NT2/D1 (cell line): ENCODE data around the gene SRMS.

ENCODE experiments used
- DNase-seq: peaks from one replicate; pipeline ENCODE4 v3.0.0-alpha.2; 2011; ENCODE audit warnings: low read depth, low spot score
- H3K27me3 ChIP-seq: 2 replicates; pipeline ENCODE4 v1.6.0; 2011; ENCODE audit warnings: mild to moderate bottlenecking; ENCODE audit not compliant: insufficient read length, insufficient read depth
- H3K36me3 ChIP-seq: 2 replicates; pipeline ENCODE4 v1.6.1; 2011; ENCODE audit warnings: mild to moderate bottlenecking, low read length, mixed read lengths; ENCODE audit not compliant: insufficient read depth, insufficient read length
- H3K4me1 ChIP-seq: 2 replicates; pipeline ENCODE4 v1.5.1; 2011; ENCODE audit not compliant: insufficient read depth, insufficient read length
- H3K4me3 ChIP-seq: 2 replicates; pipeline ENCODE4 v1.5.1; 2011; ENCODE audit warnings: low read depth; ENCODE audit not compliant: insufficient read length
- H3K9ac ChIP-seq: 2 replicates; pipeline ENCODE4 v1.6.0; 2011; ENCODE audit warnings: low read depth; ENCODE audit not compliant: insufficient read length
- H3K9me3 ChIP-seq: 2 replicates; pipeline ENCODE4 v1.5.1; 2011; ENCODE audit warnings: mild to moderate bottlenecking, low read length; ENCODE audit not compliant: insufficient read depth
- SUZ12 ChIP-seq: IDR thresholded peaks from 2 replicates; pipeline ENCODE4 v1.6.1; 2011; ENCODE audit not compliant: insufficient read length, insufficient read depth; ENCODE audit errors: extremely low read depth
- YY1 ChIP-seq: IDR thresholded peaks from 2 replicates; pipeline ENCODE4 v1.6.1; 2011; ENCODE audit not compliant: insufficient read length, insufficient read depth
- ZNF274 ChIP-seq: IDR thresholded peaks from 2 replicates; pipeline ENCODE4 v1.6.1; 2011; ENCODE audit warnings: mild to moderate bottlenecking, low read depth, low read length

SRMS gene

DNA sequence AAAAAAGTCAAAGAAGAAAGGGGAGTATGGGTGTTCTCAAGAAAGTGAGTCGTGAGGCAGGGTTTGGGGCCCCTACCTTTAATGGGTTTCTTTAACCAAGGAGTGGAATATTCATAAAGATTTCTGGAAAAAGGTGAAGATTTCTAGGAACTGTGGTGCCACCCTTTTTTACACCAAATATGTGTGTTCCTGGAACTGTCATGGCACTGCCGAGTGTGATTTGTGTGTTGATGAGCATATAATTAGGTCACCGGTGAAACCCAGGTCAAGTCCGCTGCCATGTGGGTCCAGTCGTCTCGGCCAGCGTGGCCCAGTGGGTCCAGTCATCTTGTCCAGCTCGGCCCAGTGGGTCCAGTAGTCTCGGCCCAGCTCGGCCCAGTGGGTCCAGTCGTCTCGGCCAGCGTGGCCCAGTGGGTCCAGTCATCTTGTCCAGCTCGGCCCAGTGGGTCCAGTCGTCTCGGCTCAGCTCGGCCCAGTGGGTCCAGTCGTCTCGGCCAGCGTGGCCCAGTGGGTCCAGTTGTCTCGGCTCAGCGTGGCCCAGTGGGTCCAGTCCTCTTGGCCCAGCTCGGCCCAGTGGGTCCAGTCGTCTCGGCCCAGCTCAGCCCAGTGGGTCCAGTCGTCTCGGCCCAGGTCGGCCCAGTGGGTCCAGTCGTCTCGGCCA is 40.3 kb downstream of the SRMS start:
- no peaks in the 10 kb centered on the region for H3K36me3 ChIP-seq
- H3K9me3 ChIP-seq: peaks cover 10% of the 10 kb centered on the region; the same call in 1 of the 2 replicates
- peaks cover 10% of the 10 kb centered on the region for H3K4me1 ChIP-seq
- H3K9ac ChIP-seq: no peak overlapping the region
- no peak for DNase-seq
- H3K27me3 ChIP-seq: no peaks in the 10 kb centered on the region
- no peak for TF ChIP-seq ZNF274
- TF ChIP-seq SUZ12: no peak
- no peak for TF ChIP-seq YY1
- no peak overlapping the region for H3K4me3 ChIP-seq

GRCh38 chr20:63505723-63506122 is 41.8 kb downstream of the SRMS start:
- DNase-seq: no peak
- Histone ChIP-seq H3K9ac (no peak overlapping the region), H3K4me3 (no peak overlapping the region), H3K27me3 (peaks cover 2% of the 10 kb centered on the region), H3K4me1 (peaks cover 13% of the 10 kb centered on the region), H3K9me3 (peaks cover 10% of the 10 kb centered on the region; the same call in 1 of the 2 replicates), H3K36me3 (no peaks in the 10 kb centered on the region)
- no peak for TF ChIP-seq YY1
- TF ChIP-seq SUZ12: no peak
- TF ChIP-seq ZNF274: no peak

DNA sequence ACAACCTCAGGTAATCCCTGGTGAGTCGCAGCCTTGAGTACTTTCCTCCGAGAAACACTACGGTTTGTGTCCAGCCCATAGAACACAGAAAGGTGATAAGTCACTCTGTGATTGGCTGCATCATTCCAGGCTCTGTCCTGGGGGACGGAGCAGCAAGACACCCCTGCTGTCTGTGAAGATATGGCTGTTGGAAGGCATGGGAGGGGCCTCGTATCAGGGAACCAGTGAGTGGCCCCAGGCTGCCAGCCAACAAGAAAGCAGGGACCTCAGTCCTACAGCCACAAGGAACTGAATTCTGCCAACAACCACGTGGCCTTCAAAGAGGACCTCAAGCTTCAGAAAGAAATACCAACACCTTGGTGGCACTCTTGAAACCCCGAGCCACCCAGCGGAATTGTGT is 42.3 kb downstream of the SRMS start:
- no peak for DNase-seq
- Histone ChIP-seq H3K9me3 (peaks cover 10% of the 10 kb centered on the region; the same call in 1 of the 2 replicates), H3K4me1 (peaks cover 13% of the 10 kb centered on the region), H3K36me3 (no peaks in the 10 kb centered on the region), H3K27me3 (peaks cover 3% of the 10 kb centered on the region), H3K9ac (no peak overlapping the region), H3K4me3 (no peak overlapping the region)
- TF ChIP-seq ZNF274: no peak
- no peak for TF ChIP-seq YY1
- no peak for TF ChIP-seq SUZ12

DNA sequence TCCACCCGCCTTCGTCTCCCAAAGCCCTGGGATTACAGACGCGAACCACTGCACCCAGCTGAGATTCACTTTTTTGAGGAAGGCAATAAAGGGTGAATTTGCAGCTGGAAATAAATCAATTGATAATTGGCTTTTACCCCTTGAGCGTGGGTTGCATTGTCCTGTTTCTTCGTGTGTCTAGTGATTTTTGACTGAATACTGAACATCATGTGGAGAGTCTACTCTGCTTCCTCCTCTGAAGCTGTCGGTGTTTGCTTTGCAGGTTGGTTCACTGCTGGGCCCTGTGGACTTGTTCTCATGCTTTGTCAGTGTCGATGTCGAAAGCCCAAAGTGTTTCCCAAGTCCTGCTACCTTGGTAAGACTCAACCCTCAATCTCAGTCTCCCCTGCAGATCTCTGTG is 42.9 kb downstream of the SRMS start:
- DNase-seq: no peak
- Histone ChIP-seq H3K4me3 (no peak overlapping the region), H3K36me3 (no peaks in the 10 kb centered on the region), H3K4me1 (peaks cover 13% of the 10 kb centered on the region), H3K9ac (no peak overlapping the region), H3K27me3 (peaks cover 9% of the 10 kb centered on the region), H3K9me3 (peaks cover 10% of the 10 kb centered on the region; the same call in 1 of the 2 replicates)
- no peak for TF ChIP-seq YY1
- TF ChIP-seq ZNF274: no peak

GRCh38 chr20:63503524-63503923 is 44.0 kb downstream of the SRMS start:
- TF ChIP-seq YY1 (no peak), SUZ12 (no peak), ZNF274 (no peak)
- no peak for DNase-seq
- H3K4me1 ChIP-seq: peaks cover 18% of the 10 kb centered on the region
- H3K4me3 ChIP-seq: no peak overlapping the region
- no peak overlapping the region for H3K9ac ChIP-seq
- peaks cover 10% of the 10 kb centered on the region; the same call in 1 of the 2 replicates for H3K9me3 ChIP-seq
- no peaks in the 10 kb centered on the region for H3K36me3 ChIP-seq
- peaks cover 14% of the 10 kb centered on the region for H3K27me3 ChIP-seq

DNA sequence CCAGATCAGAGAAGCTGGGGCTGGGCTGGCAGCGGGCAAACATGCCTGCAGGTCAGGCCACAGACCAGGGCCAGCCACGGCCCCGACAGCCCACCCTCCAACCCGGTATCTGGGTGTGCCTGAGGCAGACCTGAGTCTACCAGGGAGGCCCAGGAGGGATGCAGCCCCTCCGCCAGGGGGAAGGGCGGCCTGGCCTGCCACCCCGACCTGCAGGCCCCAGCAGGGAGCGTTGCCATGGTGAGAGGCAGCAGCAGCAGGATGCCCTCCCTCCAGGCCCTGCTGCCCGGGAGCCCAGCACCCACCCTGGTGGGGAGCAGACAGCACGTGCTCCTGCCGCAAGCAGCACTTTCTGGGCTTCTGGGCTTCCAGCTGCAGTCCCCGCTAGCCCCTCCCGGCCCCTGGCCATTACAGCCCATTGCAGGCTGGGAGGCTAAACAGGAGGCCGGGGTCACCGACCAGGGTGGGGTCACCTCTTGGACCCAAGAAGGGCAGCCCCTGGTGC is 44.8 kb downstream of the SRMS start:
- H3K36me3 ChIP-seq: no peaks in the 10 kb centered on the region
- H3K27me3 ChIP-seq: peaks cover 17% of the 10 kb centered on the region
- no peak for DNase-seq
- H3K4me3 ChIP-seq: no peak overlapping the region
- no peak for TF ChIP-seq YY1
- no peak for TF ChIP-seq SUZ12
- no peak for TF ChIP-seq ZNF274
- peaks cover 19% of the 10 kb centered on the region for H3K4me1 ChIP-seq
- peak overlapping the region; percentile 28 for H3K9ac ChIP-seq
- H3K9me3 ChIP-seq: peaks cover 10% of the 10 kb centered on the region; the same call in 1 of the 2 replicates

DNA sequence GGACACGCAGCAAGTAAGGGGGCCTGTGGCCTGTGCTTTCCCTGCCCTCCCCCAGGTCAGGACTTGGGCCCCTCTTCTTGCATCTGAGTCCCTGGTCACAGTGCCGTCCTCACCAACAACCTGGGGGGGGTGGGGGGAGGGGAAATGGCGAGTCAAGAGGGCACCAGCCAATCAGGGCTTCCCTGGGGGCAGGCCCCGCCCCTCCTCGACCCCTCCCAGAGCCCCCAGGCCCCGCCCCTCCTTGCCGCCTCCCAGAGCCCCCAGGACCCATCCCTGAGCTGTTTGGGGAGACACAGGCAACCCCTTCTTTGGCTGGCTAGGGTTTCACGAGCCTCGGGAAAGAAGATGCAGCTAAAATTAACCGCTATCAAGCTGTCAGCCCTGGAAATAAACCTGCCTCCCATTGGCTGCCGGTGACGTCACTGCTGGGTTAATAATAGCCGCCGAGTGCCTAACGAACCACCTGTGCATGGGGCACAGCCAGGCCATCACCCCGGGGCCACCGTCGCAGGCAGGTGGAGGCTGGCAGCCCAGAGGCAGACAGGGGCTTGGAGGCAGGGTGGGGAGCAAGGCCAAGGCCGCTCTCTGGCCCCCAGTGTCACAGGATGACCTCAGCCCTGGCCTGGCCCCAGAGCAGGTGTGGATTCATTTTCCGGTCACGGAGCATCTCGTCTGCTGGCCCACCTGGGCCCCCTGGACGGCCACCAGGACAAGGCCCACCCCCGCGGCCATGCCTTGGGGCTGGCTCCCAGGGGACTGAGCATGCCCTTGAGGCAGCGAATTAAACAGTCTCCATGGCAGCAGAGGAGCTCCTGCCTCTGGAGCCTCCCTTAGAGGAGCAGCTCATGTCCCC is 45.5 kb downstream of the SRMS start:
- TF ChIP-seq SUZ12: no peak
- no peak for TF ChIP-seq ZNF274
- no peak for DNase-seq
- peak overlapping the region; percentile 27 for H3K9ac ChIP-seq
- H3K9me3 ChIP-seq: peaks cover 10% of the 10 kb centered on the region; the same call in 1 of the 2 replicates
- peaks cover 26% of the 10 kb centered on the region for H3K4me1 ChIP-seq
- H3K4me3 ChIP-seq: no peak overlapping the region
- peaks cover 4% of the 10 kb centered on the region for H3K36me3 ChIP-seq
- H3K27me3 ChIP-seq: peaks cover 17% of the 10 kb centered on the region
